SK-N-SH (cell line): ENCODE data around the gene EXOC6B. TPM values are rescaled to one million over a fixed set of nuclear protein-coding genes. Genes with fewer than 3 reads are reported as not detected.

Experiments used
- CTCF ChIA-PET: fragments of 300-600, 350-600 bp; formaldehyde crosslinking; extraction: SDS; loops from one replicate; lab custom pipeline; 2021; lab: Yijun Ruan, JAX
- POLR2A ChIA-PET: fragments of 350-600 bp; sonication (Branson Sonifier 250); formaldehyde crosslinking; extraction: SDS; loops from one replicate; lab custom pipeline; 2020; ENCODE audit warnings: antibody characterized with exemption, inconsistent platforms; lab: Yijun Ruan, JAX
- DNase-seq: peaks from one replicate; pipeline ENCODE4 v3.0.0; 2012
- H2AFZ ChIP-seq: fragments of 200-600 bp; sonication (generic); 2 replicates; pipeline ENCODE4 v1.8.1; 2016; ENCODE audit warnings: antibody characterized with exemption, mild to moderate bottlenecking, low read depth
- H3F3A ChIP-seq: fragments of 200-600 bp; sonication (generic); replicated peaks from 2 replicates; pipeline ENCODE3; 2016; ENCODE audit warnings: antibody characterized with exemption, mild to moderate bottlenecking; ENCODE audit not compliant: insufficient read depth
- H3K27ac ChIP-seq, 2 experiments: fragments of 200-500 bp in 1 of 2; fragments of 200-600 bp in 1 of 2; sonication (Bioruptor generic) in 1 of 2; sonication (generic), shearing (Covaris generic) in 1 of 2; 2 replicates each; pipeline versions ENCODE4 v1.5.1 to v1.6.1; 2014 to 2016; ENCODE audit warnings: low read depth in 2 of 2, inconsistent platforms in 1 of 2, low read length in 1 of 2, mild to moderate bottlenecking in 1 of 2, mixed read lengths in 1 of 2
- H3K27me3 ChIP-seq: fragments of 200-600 bp; sonication (generic), shearing (Covaris generic); 2 replicates; pipeline ENCODE4 v1.6.1; 2016; ENCODE audit warnings: mixed run types; ENCODE audit not compliant: insufficient read depth
- H3K36me3 ChIP-seq, 2 experiments: fragments of 200-500 bp in 1 of 2; fragments of 200-600 bp in 1 of 2; sonication (Bioruptor generic) in 1 of 2; sonication (generic) in 1 of 2; replicated peaks in 1 of 2; 2 replicates each; pipeline versions ENCODE3 to v1.5.1; 2014 to 2016; ENCODE audit warnings: low read length in 1 of 2, mild to moderate bottlenecking in 1 of 2; ENCODE audit not compliant: insufficient read depth in 2 of 2, control insufficient read depth in 1 of 2
- H3K4me1 ChIP-seq, 2 experiments: fragments of 200-500 bp in 1 of 2; fragments of 200-600 bp in 1 of 2; sonication (Bioruptor generic) in 1 of 2; sonication (generic), shearing (Covaris generic) in 1 of 2; 2 replicates each; pipeline versions ENCODE4 v1.5.1 to v1.6.1; 2014 to 2016; ENCODE audit warnings: low read depth in 1 of 2, low read length in 1 of 2, mixed run types in 1 of 2; ENCODE audit not compliant: insufficient read depth in 2 of 2, control insufficient read depth in 1 of 2
- H3K4me2 ChIP-seq: fragments of 200-600 bp; sonication (generic), shearing (Covaris generic); 2 replicates; pipeline ENCODE4 v1.6.1; 2017; ENCODE audit warnings: mixed run types
- H3K4me3 ChIP-seq, 2 experiments: fragments of 200-500 bp in 1 of 2; fragments of 200-600 bp in 1 of 2; sonication (Bioruptor generic) in 1 of 2; sonication (generic), shearing (Covaris generic) in 1 of 2; 2 replicates each; pipeline versions ENCODE4 v1.5.1 to v1.8.1; 2014 to 2016; ENCODE audit warnings: low read depth in 2 of 2, inconsistent platforms in 1 of 2, low read length in 1 of 2, mild to moderate bottlenecking in 1 of 2, mixed read lengths in 1 of 2, moderate library complexity in 1 of 2
- H3K79me2 ChIP-seq: fragments of 200-600 bp; sonication (generic); 2 replicates; pipeline ENCODE4 v1.8.1; 2017; ENCODE audit warnings: mild to moderate bottlenecking; ENCODE audit not compliant: insufficient read depth
- H3K9ac ChIP-seq: fragments of 200-600 bp; sonication (generic); 2 replicates; pipeline ENCODE4 v1.6.1; 2017; ENCODE audit warnings: mixed run types
- H3K9me2 ChIP-seq: fragments of 200-600 bp; sonication (generic); 2 replicates; pipeline ENCODE4 v1.6.1; 2017; ENCODE audit warnings: mixed run types
- H3K9me3 ChIP-seq: fragments of 200-600 bp; sonication (generic); 2 replicates; pipeline ENCODE4 v1.6.1; 2017; ENCODE audit warnings: mixed run types, mild to moderate bottlenecking, moderate library complexity
- H4K20me1 ChIP-seq: fragments of 200-600 bp; sonication (generic); 2 replicates; pipeline ENCODE4 v1.6.1; 2017; ENCODE audit warnings: mild to moderate bottlenecking, mixed run types; ENCODE audit not compliant: insufficient read depth
- CTCF ChIP-seq: fragments of 200-600 bp; sonication (generic); IDR thresholded peaks from 2 replicates; pipeline ENCODE4 v1.6.1; 2017; ENCODE audit warnings: antibody characterized with exemption, mild to moderate bottlenecking, moderate library complexity
- ELF1 ChIP-seq: IDR thresholded peaks from 2 replicates; pipeline ENCODE4 v1.4.0; 2012
- EZH2phosphoT487 ChIP-seq: fragments of 200-600 bp; sonication (generic); IDR thresholded peaks from 2 replicates; pipeline ENCODE4 v1.6.1; 2017; ENCODE audit warnings: low read depth, mixed run types, mild to moderate bottlenecking, antibody characterized with exemption, moderate library complexity, borderline replicate concordance
- FOSL2 ChIP-seq: IDR thresholded peaks from 2 replicates; pipeline ENCODE4 v1.4.0; 2012; ENCODE audit warnings: low read depth, mild to moderate bottlenecking, moderate library complexity, borderline replicate concordance
- FOXJ3 ChIP-seq: sonication (generic); formaldehyde crosslinking; IDR thresholded peaks from 2 replicates; pipeline ENCODE4 v1.5.1; 2020; ENCODE audit warnings: mild to moderate bottlenecking, missing genetic modification reagents
- FOXM1 ChIP-seq: IDR thresholded peaks from 2 replicates; pipeline ENCODE4 v1.4.0; 2012; ENCODE audit warnings: low read depth, mild to moderate bottlenecking
- GABPA ChIP-seq: IDR thresholded peaks from 2 replicates; pipeline ENCODE4 v1.4.0; 2012; ENCODE audit warnings: low read depth, mild to moderate bottlenecking
- GATA2 ChIP-seq: sonication (generic); formaldehyde crosslinking; IDR thresholded peaks from 2 replicates; pipeline ENCODE4 v1.5.0; 2020; ENCODE audit warnings: mild to moderate bottlenecking, missing genetic modification reagents
- IRF3 ChIP-seq: fragments of 150-350 bp; IDR thresholded peaks from 2 replicates; pipeline ENCODE4 v1.6.1; 2016; ENCODE audit warnings: mild to moderate bottlenecking, low read depth, low read length
- JUND ChIP-seq: IDR thresholded peaks from 2 replicates; pipeline ENCODE4 v1.4.0; 2012
- MAX ChIP-seq: IDR thresholded peaks from 2 replicates; pipeline ENCODE4 v1.4.0; 2012; ENCODE audit warnings: low read depth
- MEF2A ChIP-seq: IDR thresholded peaks from 2 replicates; pipeline ENCODE4 v1.4.0; 2012; ENCODE audit warnings: low read depth, borderline replicate concordance
- NFIC ChIP-seq: IDR thresholded peaks from 2 replicates; pipeline ENCODE4 v1.4.0; 2012; ENCODE audit warnings: borderline replicate concordance
- NRF1 ChIP-seq: IDR thresholded peaks from 2 replicates; pipeline ENCODE4 v1.6.1; 2012; ENCODE audit warnings: low read depth, mild to moderate bottlenecking, low read length
- POLR2AphosphoS5 ChIP-seq: IDR thresholded peaks from 2 replicates; pipeline ENCODE4 v1.6.1; 2012; ENCODE audit warnings: low read depth, low read length
- RCOR1 ChIP-seq: fragments of 150-350 bp; IDR thresholded peaks from 2 replicates; pipeline ENCODE4 v1.6.1; 2017; ENCODE audit warnings: antibody characterized with exemption, low read length
- SIN3A ChIP-seq: IDR thresholded peaks from 2 replicates; pipeline ENCODE4 v1.6.1; 2012; ENCODE audit warnings: low read depth, mild to moderate bottlenecking, low read length, moderate library complexity, borderline replicate concordance
- USF2 ChIP-seq: fragments of 150-350 bp; IDR thresholded peaks from 2 replicates; pipeline ENCODE4 v1.6.1; 2017; ENCODE audit warnings: antibody characterized with exemption, low read length, low read depth, borderline replicate concordance
- YY1 ChIP-seq: IDR thresholded peaks from 2 replicates; pipeline ENCODE4 v1.4.0; 2012; ENCODE audit warnings: low read depth, mild to moderate bottlenecking
- ZBTB33 ChIP-seq: IDR thresholded peaks from 2 replicates; pipeline ENCODE4 v1.4.0; 2012; ENCODE audit warnings: low read depth, borderline replicate concordance
- WGBS: methylation state at CpG from one replicate; pipeline ENCODE4 v1.1.6; 2017; ENCODE audit warnings: low lambda C conversion rate; 5-methylcytosine and 5-hydroxymethylcytosine counted together
- polyA plus RNA-seq, 3 experiments: library from polyadenylated mRNA; depleted of rRNA; stranded (reverse); fragments of >200 nt; gene quantifications; 2 replicates each; pipeline ENCODE4 v1.2.3, GENCODE V29; 2012

EXOC6B gene
- polyA plus RNA-seq, 1 of the 3 experiments (the other 2 are of a cell fraction), result 7.4 TPM

GRCh38 chr2:72141881-72142451 is 683.9 kb downstream of the EXOC6B start (continued):
- no peak for TF ChIP-seq GATA2 (CRISPR knock-in tag)
- TF ChIP-seq FOXM1, result no peak

- no peak for TF ChIP-seq CTCF
- TF ChIP-seq MEF2A, result no peak
- no peak for TF ChIP-seq USF2
- TF ChIP-seq NFIC, result no peak
- TF ChIP-seq EZH2phosphoT487, result no peak
- no peak for TF ChIP-seq IRF3
- no peak for TF ChIP-seq YY1
- TF ChIP-seq FOXM1, result no peak
- no peak for TF ChIP-seq NRF1
- no peak for TF ChIP-seq MAX
- no peak for TF ChIP-seq ZBTB33
- no peak for TF ChIP-seq JUND
- TF ChIP-seq RCOR1, result no peak
- no peak for TF ChIP-seq FOXJ3 (CRISPR knock-in tag)
- TF ChIP-seq GABPA, result no peak
- no peak for TF ChIP-seq POLR2AphosphoS5
- no peak for TF ChIP-seq ELF1
- no peak for TF ChIP-seq FOSL2
- TF ChIP-seq SIN3A, result no peak
- H3K36me3 ChIP-seq, result no peaks in the 10 kb centered on the region
- peaks cover 0 to 9% of the 10 kb centered on the region in 2 experiments; a peak in 1 of 4 replicates for H3K4me1 ChIP-seq
- H2AFZ ChIP-seq, result no peak overlapping the region
- CTCF ChIA-PET, result interaction anchor here (1.1 to 5.7 kb wide), 6 partner anchors 8 to 592 kb away, joined by 3 to 58 read pairs (median 5); partner anchors contain the start of gene CYP26B1
- peak; percentile 21 for DNase-seq
- no peaks in the 10 kb centered on the region for H3F3A ChIP-seq
- H3K79me2 ChIP-seq, result no peaks in the 10 kb centered on the region
- H3K9me2 ChIP-seq, result no peaks in the 10 kb centered on the region
- POLR2A ChIA-PET, result no interaction called here
- H3K27me3 ChIP-seq, result peaks cover 26% of the 10 kb centered on the region
- H4K20me1 ChIP-seq, result no peaks in the 10 kb centered on the region
- H3K9me3 ChIP-seq, result no peaks in the 10 kb centered on the region
- H3K27ac ChIP-seq, result no peak overlapping the region
- H3K4me3 ChIP-seq, result no peak overlapping the region
- WGBS, result 100% methylated on average over 4 of the region's 5 CpGs
- no peak overlapping the region for H3K4me2 ChIP-seq
- no peak overlapping the region for H3K9ac ChIP-seq
Measured at GRCh38 chr2:72141032-72141645, 684.7 kb downstream of the EXOC6B start.
